IMR-90 (cell line): ENCODE measurements around the gene CD27. TPM values are rescaled to one million over a fixed set of nuclear protein-coding genes. Genes with fewer than 3 reads are reported as not detected.

Source experiments
- ATAC-seq: fragments of 200-7000 bp; cut with Tn5 transposase; 2 replicates; pipeline ENCODE4 v1.9.1; 2020; ENCODE audit warnings: low read depth, mild to moderate bottlenecking, moderate library complexity
- BruUV-seq: library from RNA; stranded (reverse); fragments of 400-500 nt; replicated peaks from 2 replicates; lab custom pipeline; 2021; lab: Mats Ljungman, UMichigan
- CTCF ChIA-PET: fragments of 300-600 bp; formaldehyde crosslinking; extraction: SDS; loops from one replicate; lab custom pipeline; 2021; ENCODE audit warnings: antibody characterized with exemption; lab: Yijun Ruan, JAX
- POLR2A ChIA-PET: fragments of 300-600 bp; sonication (Branson Sonifier 250); formaldehyde crosslinking; loops from one replicate; lab custom pipeline; 2022; ENCODE audit warnings: antibody characterized with exemption; ENCODE audit not compliant: unreplicated experiment; lab: Charles Lee
- DNase-seq: peaks from one replicate; pipeline ENCODE4 v3.0.0; 2013
- H2AFZ ChIP-seq: replicated peaks from 2 replicates; pipeline ENCODE3; 2013; ENCODE audit warnings: low read length, mild to moderate bottlenecking; ENCODE audit not compliant: poor library complexity
- H2AK5ac ChIP-seq: 2 replicates; pipeline ENCODE4 v1.6.1; 2013; ENCODE audit warnings: low read depth, low read length, inconsistent platforms
- H2AK9ac ChIP-seq: replicated peaks from 2 replicates; pipeline ENCODE3; 2013; ENCODE audit warnings: mild to moderate bottlenecking, low read depth, low read length, moderate library complexity; ENCODE audit not compliant: poor library complexity
- H2BK120ac ChIP-seq: 2 replicates; pipeline ENCODE4 v1.6.1; 2013; ENCODE audit warnings: low read depth, low read length, inconsistent platforms
- H2BK15ac ChIP-seq: 3 replicates; pipeline ENCODE4 v1.6.1; 2013; ENCODE audit warnings: low read depth, low read length, inconsistent platforms
- H2BK20ac ChIP-seq: 2 replicates; pipeline ENCODE4 v1.6.1; 2013; ENCODE audit warnings: low read depth, mild to moderate bottlenecking, inconsistent platforms, low read length, moderate library complexity
- H2BK5ac ChIP-seq: 2 replicates; pipeline ENCODE4 v1.6.1; 2013; ENCODE audit warnings: mild to moderate bottlenecking, low read depth, low read length, inconsistent platforms; ENCODE audit not compliant: poor library complexity, severe bottlenecking
- H3K14ac ChIP-seq: replicated peaks from 2 replicates; pipeline ENCODE4 v1.6.1; 2013; ENCODE audit warnings: low read depth, low read length, inconsistent platforms
- H3K18ac ChIP-seq: 2 replicates; pipeline ENCODE4 v1.6.1; 2013; ENCODE audit warnings: low read depth, low read length, control low read depth
- H3K23ac ChIP-seq: 2 replicates; pipeline ENCODE4 v1.6.1; 2013; ENCODE audit warnings: low read depth, low read length, inconsistent platforms
- H3K27ac ChIP-seq: 2 replicates; pipeline ENCODE4 v1.5.1; 2013; ENCODE audit warnings: mild to moderate bottlenecking, control low read depth, low read length; ENCODE audit not compliant: insufficient read depth
- H3K27me3 ChIP-seq: 2 replicates; pipeline ENCODE4 v1.6.1; 2013; ENCODE audit warnings: low read length; ENCODE audit not compliant: control insufficient read depth, insufficient read depth
- H3K36me3 ChIP-seq: 2 replicates; pipeline ENCODE4 v1.6.1; 2013; ENCODE audit warnings: low read length, mixed read lengths; ENCODE audit not compliant: control insufficient read depth, insufficient read depth
- H3K4ac ChIP-seq: 2 replicates; pipeline ENCODE4 v1.6.1; 2013; ENCODE audit warnings: low read depth, low read length, inconsistent platforms
- H3K4me1 ChIP-seq: 2 replicates; pipeline ENCODE4 v1.6.1; 2013; ENCODE audit warnings: low read length, mixed read lengths; ENCODE audit not compliant: control insufficient read depth, insufficient read depth
- H3K4me2 ChIP-seq: 2 replicates; pipeline ENCODE4 v1.6.1; 2013; ENCODE audit warnings: low read depth, mild to moderate bottlenecking, control low read depth, low read length, moderate library complexity
- H3K4me3 ChIP-seq: 2 replicates; pipeline ENCODE4 v1.5.1; 2013; ENCODE audit warnings: low read depth, mild to moderate bottlenecking, control low read depth, low read length, moderate library complexity; ENCODE audit not compliant: insufficient read depth
- H3K56ac ChIP-seq: 2 replicates; pipeline ENCODE4 v1.6.1; 2013; ENCODE audit warnings: low read length, inconsistent platforms; ENCODE audit not compliant: insufficient read depth; ENCODE audit errors: extremely low read depth
- H3K79me1 ChIP-seq, 2 experiments: 2 replicates each; pipeline ENCODE4 v1.6.1; 2013; ENCODE audit warnings: low read length in 2 of 2, inconsistent platforms in 1 of 2, low read depth in 1 of 2
- H3K9ac ChIP-seq: 2 replicates; pipeline ENCODE4 v1.6.1; 2013; ENCODE audit warnings: low read depth, low read length, control low read depth
- H3K9me1 ChIP-seq: 2 replicates; pipeline ENCODE4 v1.6.1; 2013; ENCODE audit warnings: low read length, inconsistent platforms; ENCODE audit not compliant: insufficient read depth
- H3K9me3 ChIP-seq: 2 replicates; pipeline ENCODE4 v1.6.1; 2013; ENCODE audit warnings: low read length; ENCODE audit not compliant: control insufficient read depth, insufficient read depth
- H4K20me1 ChIP-seq: 2 replicates; pipeline ENCODE4 v1.6.1; 2013; ENCODE audit warnings: low read length, inconsistent platforms; ENCODE audit not compliant: insufficient read depth
- H4K5ac ChIP-seq: 2 replicates; pipeline ENCODE4 v1.6.1; 2013; ENCODE audit warnings: mild to moderate bottlenecking, low read depth, low read length, control low read depth
- H4K8ac ChIP-seq, 2 experiments: 2 replicates each; pipeline ENCODE4 v1.6.1; 2013; ENCODE audit warnings: low read depth in 2 of 2, low read length in 2 of 2, control low read depth in 1 of 2, inconsistent platforms in 1 of 2
- H4K91ac ChIP-seq: 2 replicates; pipeline ENCODE4 v1.6.1; 2013; ENCODE audit warnings: low read depth, low read length, inconsistent platforms; ENCODE audit not compliant: insufficient read depth
- CEBPB ChIP-seq: IDR thresholded peaks from 2 replicates; pipeline ENCODE4 v1.6.1; 2012; ENCODE audit warnings: low read depth, low read length, improper control_type of control experiment
- CHD1 ChIP-seq: IDR thresholded peaks from 2 replicates; pipeline ENCODE4 v1.6.1; 2012; ENCODE audit warnings: low read depth, low read length, improper control_type of control experiment
- RFX5 ChIP-seq: IDR thresholded peaks from 2 replicates; pipeline ENCODE4 v1.8.0; 2012; ENCODE audit warnings: low read depth, mild to moderate bottlenecking, low read length, moderate library complexity
- WGBS, 2 experiments: methylation state at CpG; one replicate each; pipeline versions ENCODE4 v1.1.5 to v1.1.7; 2013; ENCODE audit warnings: missing lambda C conversion rate in 2 of 2; ENCODE audit not compliant: insufficient read length in 1 of 2; ENCODE audit errors: extremely low coverage in 2 of 2; 5-methylcytosine and 5-hydroxymethylcytosine counted together
- dilution Hi-C: fragments of 300-500 bp; cut with HindIII; formaldehyde crosslinking; loops from one replicate; pipeline ENCODE4 v1.14.3; 2018; ENCODE audit warnings: low sequenced_read_pairs; ENCODE audit not compliant: unreplicated experiment
- in situ Hi-C: fragments of 300-500 bp; cut with MboI; formaldehyde crosslinking; loops from 3 replicates; pipeline ENCODE4 v1.14.3; 2019; ENCODE audit warnings: low sequenced_read_pairs, inconsistent platforms, mixed read lengths
- intact Hi-C: fragments of 100-400 bp; cut with micrococcal nuclease; formaldehyde crosslinking; loops from 2 replicates; pipeline ENCODE4 v1.10.0; 2022
- polyA plus RNA-seq, 3 experiments: library from polyadenylated mRNA; depleted of rRNA; stranded (reverse); fragments of >200 nt; gene quantifications; 2 replicates each; pipeline ENCODE4 v1.2.3, GENCODE V29; 2012; ENCODE audit warnings: low replicate concordance in 1 of 3
- total RNA-seq: library from RNA; depleted of rRNA; stranded (reverse); fragments of >200 nt; gene quantifications from 2 replicates; pipeline ENCODE4 v1.2.3, GENCODE V29; 2012

Gene CD27
- total and polyA plus RNA-seq, 2 of the 4 experiments (the other 2 are of a cell fraction) = 0.07 TPM; not detected in 1

DNA sequence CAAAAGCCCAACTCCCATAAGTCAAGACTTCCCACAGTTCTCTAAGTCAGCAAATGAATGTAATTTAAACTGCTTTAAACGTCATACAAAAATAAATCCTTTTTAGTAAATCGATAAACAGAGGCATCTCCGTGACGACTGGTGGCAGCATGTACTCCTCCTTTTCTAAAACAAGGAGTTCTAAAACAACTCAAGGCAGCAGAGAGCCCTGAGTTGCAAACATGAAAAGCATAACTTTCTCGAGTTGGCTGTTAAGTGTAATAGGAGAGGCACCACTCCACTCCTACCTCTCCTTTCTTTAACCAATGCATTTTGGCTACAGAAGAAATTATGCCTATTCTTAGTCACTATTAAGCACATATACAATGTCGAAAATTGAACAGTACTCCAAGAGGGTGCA lies 38.8 kb upstream of the CD27 start:
- no peak overlapping the region for H2BK15ac ChIP-seq
- ATAC-seq (no peak), DNase-seq (no peak)
- ChIA-PET CTCF (interaction anchor here (0.6 kb wide), 1 partner anchor 256 kb away, joined by 3 read pairs; no protein-coding TSS in a partner anchor), POLR2A (no interaction called here)
- H3K4ac ChIP-seq = no peak overlapping the region
- H2BK5ac ChIP-seq = no peak overlapping the region
- no peak overlapping the region for H2AK9ac ChIP-seq
- H2AK5ac ChIP-seq = no peak overlapping the region
- WGBS, 2 experiments = no CpG with 5 or more reads among the region's 6 CpGs
- no peak overlapping the region for H3K18ac ChIP-seq
- H3K23ac ChIP-seq = no peak overlapping the region
- no peak overlapping the region for H2BK20ac ChIP-seq
- H3K4me3 ChIP-seq = no peak overlapping the region
- no peaks in the 10 kb centered on the region; the same call in 1 of the 2 replicates for H3K36me3 ChIP-seq
- no peak overlapping the region for H4K8ac ChIP-seq
- H3K9ac ChIP-seq = no peak overlapping the region
- H3K27ac ChIP-seq = no peak overlapping the region
- no peak overlapping the region for H4K5ac ChIP-seq
- no peaks in the 10 kb centered on the region for H3K4me1 ChIP-seq
- no peak overlapping the region for H3K56ac ChIP-seq
- in situ Hi-C loops (no loop called here), dilution Hi-C loops (no loop called here), intact Hi-C loops (no loop called here)
- no peaks in the 10 kb centered on the region for H3K27me3 ChIP-seq
- H3K9me3 ChIP-seq = no peaks in the 10 kb centered on the region
- H4K91ac ChIP-seq = no peak overlapping the region
- no peaks in the 10 kb centered on the region for H3K79me1 ChIP-seq
- H3K4me2 ChIP-seq = no peak overlapping the region
- TF ChIP-seq CEBPB (no peak), RFX5 (no peak), CHD1 (no peak)
- no peak overlapping the region for H3K14ac ChIP-seq
- H2BK120ac ChIP-seq = no peak overlapping the region
- no peak overlapping the region for H2AFZ ChIP-seq
- no peaks in the 10 kb centered on the region for H4K20me1 ChIP-seq
- BruUV-seq = no TSS peak
- no peaks in the 10 kb centered on the region for H3K9me1 ChIP-seq
